BE2C (cell line): ENCODE measurements around the gene GNAQ.

Experiments
- DNase-seq: peaks from one replicate; pipeline ENCODE4 v3.0.0-alpha.2; 2020
- H3K27me3 ChIP-seq: fragments of 250-450 bp; sonication (Bioruptor Pico); 2 replicates; pipeline ENCODE4 v1.5.1; 2020; ENCODE audit warnings: mild to moderate bottlenecking
- H3K36me3 ChIP-seq: fragments of 250-450 bp; sonication (Bioruptor Pico); 2 replicates; pipeline ENCODE4 v1.5.1; 2020; ENCODE audit warnings: mild to moderate bottlenecking
- H3K4me1 ChIP-seq: fragments of 250-450 bp; sonication (Bioruptor Pico); 2 replicates; pipeline ENCODE4 v1.5.1; 2020
- H3K4me3 ChIP-seq: 2 replicates; pipeline ENCODE4 v1.5.1; 2011; ENCODE audit warnings: low read depth, low read length
- H3K9me3 ChIP-seq: fragments of 250-450 bp; sonication (Bioruptor Pico); 2 replicates; pipeline ENCODE4 v1.5.1; 2020
- TF ChIP-seq, protein P1 (sequence below): IDR thresholded peaks from 2 replicates; pipeline ENCODE4 v1.5.1; 2012; ENCODE audit warnings: mild to moderate bottlenecking, low read depth, low read length

Gene GNAQ

DNA sequence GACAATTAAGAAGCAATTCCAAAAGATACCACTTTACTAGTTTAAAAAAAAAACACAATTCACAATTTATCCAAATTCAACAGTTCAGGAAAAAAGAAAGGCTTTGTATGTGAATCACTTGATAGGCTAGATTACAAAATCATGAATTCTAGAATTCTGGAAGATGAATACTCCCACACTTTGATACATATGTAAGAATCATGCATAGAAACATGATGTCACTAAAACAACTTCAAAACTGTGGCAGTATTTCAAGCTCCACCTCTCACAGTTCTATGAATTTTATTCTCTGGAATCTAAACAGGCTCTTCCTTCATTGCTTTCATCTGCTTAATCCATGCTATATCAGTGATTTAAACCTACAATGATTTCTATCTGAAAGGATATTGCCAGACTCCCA, 51.0 kb downstream of the GNAQ start:
- TF ChIP-seq, protein P1, sequence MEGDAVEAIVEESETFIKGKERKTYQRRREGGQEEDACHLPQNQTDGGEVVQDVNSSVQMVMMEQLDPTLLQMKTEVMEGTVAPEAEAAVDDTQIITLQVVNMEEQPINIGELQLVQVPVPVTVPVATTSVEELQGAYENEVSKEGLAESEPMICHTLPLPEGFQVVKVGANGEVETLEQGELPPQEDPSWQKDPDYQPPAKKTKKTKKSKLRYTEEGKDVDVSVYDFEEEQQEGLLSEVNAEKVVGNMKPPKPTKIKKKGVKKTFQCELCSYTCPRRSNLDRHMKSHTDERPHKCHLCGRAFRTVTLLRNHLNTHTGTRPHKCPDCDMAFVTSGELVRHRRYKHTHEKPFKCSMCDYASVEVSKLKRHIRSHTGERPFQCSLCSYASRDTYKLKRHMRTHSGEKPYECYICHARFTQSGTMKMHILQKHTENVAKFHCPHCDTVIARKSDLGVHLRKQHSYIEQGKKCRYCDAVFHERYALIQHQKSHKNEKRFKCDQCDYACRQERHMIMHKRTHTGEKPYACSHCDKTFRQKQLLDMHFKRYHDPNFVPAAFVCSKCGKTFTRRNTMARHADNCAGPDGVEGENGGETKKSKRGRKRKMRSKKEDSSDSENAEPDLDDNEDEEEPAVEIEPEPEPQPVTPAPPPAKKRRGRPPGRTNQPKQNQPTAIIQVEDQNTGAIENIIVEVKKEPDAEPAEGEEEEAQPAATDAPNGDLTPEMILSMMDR: no peak
- H3K4me3 ChIP-seq: no peak overlapping the region
- DNase-seq: no peak
- peaks cover 30% of the 10 kb centered on the region for H3K4me1 ChIP-seq
- H3K27me3 ChIP-seq: no peaks in the 10 kb centered on the region
- no peaks in the 10 kb centered on the region for H3K36me3 ChIP-seq
- H3K9me3 ChIP-seq: no peaks in the 10 kb centered on the region

DNA sequence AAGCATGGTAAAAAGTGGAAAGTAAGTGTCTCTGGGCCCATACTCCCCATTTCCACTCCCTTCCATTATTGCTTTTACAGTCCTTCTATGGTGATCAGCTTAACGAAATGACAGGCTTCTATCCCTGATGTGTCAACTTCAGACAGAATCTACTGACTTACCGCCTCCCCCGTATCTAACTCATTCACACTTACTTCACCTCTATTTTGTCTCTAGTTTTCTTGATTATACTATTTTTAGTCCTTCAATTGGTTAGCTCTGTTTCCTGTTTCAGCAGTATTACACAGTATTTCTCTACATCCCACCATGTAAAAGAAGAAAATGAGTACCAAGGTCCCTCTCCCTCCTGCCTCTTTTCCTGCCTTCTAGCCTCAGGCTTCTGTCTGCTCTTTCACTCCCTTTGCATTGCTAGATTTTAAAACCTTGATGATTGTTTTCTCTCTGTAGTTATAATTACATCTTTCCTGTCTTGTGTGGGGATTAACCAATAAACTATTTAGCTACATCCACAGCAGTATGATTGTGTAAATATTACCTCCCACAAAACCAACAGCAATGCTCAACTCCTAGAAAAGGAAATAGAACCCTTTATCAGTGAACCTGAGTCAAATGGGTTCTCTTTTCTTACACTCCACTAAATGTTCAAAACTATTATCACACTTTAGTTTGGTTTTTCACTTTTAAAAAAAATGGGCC, 53.4 kb downstream of the GNAQ start:
- Histone ChIP-seq H3K9me3 (no peaks in the 10 kb centered on the region), H3K4me1 (peaks cover 39% of the 10 kb centered on the region), H3K4me3 (no peak overlapping the region), H3K36me3 (no peaks in the 10 kb centered on the region), H3K27me3 (no peaks in the 10 kb centered on the region)
- DNase-seq: no peak
- TF ChIP-seq, protein P1: no peak

DNA sequence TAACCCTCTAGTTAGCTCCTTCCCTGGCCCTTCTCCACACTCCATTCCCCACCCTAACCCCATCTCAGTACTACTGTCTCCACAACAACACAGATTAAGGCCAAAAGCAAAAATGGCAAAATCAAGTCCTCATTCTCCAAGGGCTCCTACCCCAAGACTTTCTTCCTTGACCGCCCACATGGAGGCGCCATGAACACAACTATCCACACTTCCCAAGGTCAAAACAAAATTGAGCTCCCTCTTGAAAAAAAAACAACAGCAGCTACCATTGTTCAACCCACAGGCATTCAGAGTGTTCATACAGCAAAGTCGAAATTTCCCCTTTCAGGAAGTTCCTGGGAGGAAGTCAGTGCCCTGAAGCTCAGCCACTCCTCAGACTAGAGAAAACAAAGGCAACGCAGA, 54.4 kb downstream of the GNAQ start:
- TF ChIP-seq, protein P1: peak; percentile 80
- DNase-seq: peak; percentile 61
- no peaks in the 10 kb centered on the region for H3K36me3 ChIP-seq
- no peaks in the 10 kb centered on the region for H3K27me3 ChIP-seq
- H3K4me3 ChIP-seq: no peak overlapping the region
- H3K4me1 ChIP-seq: peaks cover 39% of the 10 kb centered on the region
- H3K9me3 ChIP-seq: no peaks in the 10 kb centered on the region

DNA sequence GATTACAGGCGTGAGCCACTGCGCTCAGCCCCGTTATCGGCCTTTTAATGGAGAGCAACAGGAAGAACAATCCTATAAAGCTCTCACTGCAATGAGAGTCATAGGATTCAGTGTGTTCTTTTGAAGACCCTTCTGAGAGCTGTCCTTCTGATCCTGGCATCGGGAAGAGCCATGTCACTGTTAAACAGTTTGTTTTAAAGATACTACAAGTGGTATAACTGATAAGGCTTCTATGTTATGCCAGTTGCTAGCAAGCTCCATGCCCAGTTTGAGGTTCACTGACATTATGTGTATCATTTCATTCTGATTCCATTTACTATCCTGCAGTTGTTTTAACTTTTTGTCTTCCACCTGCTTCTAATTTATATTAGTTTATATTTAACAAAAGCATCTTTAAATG, 55.8 kb downstream of the GNAQ start:
- DNase-seq: no peak
- Histone ChIP-seq H3K9me3 (no peaks in the 10 kb centered on the region), H3K4me3 (no peak overlapping the region), H3K4me1 (peaks cover 28% of the 10 kb centered on the region), H3K27me3 (no peaks in the 10 kb centered on the region), H3K36me3 (no peaks in the 10 kb centered on the region)
- TF ChIP-seq, protein P1: no peak

DNA sequence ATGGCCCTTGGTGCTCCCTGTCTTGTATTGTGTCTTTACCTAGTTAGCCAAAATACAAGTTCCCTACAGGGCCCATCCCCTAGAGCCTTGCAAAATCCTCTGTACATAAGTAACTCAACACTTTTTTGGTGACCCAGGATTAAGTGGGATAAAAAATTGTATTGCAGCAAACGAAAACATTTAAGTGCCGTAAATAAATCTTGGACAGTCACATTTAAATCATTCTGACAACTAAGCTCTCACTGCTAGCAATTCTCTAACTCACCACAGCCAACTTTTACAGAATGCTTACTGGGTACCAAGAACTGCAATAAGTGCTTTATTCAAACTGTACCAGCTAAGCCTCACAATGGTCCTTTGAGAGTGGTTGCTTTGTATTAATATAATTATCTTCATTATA, 56.6 kb downstream of the GNAQ start:
- H3K27me3 ChIP-seq: no peaks in the 10 kb centered on the region
- H3K36me3 ChIP-seq: no peaks in the 10 kb centered on the region
- TF ChIP-seq, protein P1: no peak
- DNase-seq: no peak
- H3K9me3 ChIP-seq: no peaks in the 10 kb centered on the region
- peaks cover 26% of the 10 kb centered on the region for H3K4me1 ChIP-seq
- no peak overlapping the region for H3K4me3 ChIP-seq

DNA sequence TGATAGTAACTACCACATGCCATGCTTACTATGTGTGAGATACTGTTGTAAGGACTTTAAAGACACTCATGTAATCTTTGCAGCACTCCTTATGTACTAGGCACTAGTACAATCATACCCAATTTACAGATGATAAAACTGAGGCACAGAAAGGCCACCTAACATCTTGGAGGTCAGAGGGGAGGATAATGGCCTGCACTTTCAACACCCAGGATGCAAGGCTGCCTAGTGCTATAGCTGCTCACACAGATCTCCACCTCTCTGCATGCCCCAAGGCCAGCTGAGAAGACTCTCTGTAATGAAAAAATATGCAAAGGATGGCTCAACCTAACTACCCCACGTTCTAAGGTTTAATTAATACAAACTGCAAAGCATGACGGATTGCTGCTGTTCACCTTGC, 57.2 kb downstream of the GNAQ start:
- no peaks in the 10 kb centered on the region for H3K36me3 ChIP-seq
- H3K4me1 ChIP-seq: peaks cover 24% of the 10 kb centered on the region
- TF ChIP-seq, protein P1: no peak
- H3K9me3 ChIP-seq: no peaks in the 10 kb centered on the region
- no peak overlapping the region for H3K4me3 ChIP-seq
- H3K27me3 ChIP-seq: no peaks in the 10 kb centered on the region
- no peak for DNase-seq
